ENCODE measurements around the gene FAM240A.
"Not testable (repeated sequence)": the region's sequence is repeated elsewhere in the genome, so short reads cannot be mapped to it uniquely, and the experiment has no call there.

The FAM240A gene

GRCh38 chr3:46576386-46576785 lies 35.9 kb upstream of the FAM240A start:
- Histone ChIP-seq H3K27ac (ENCODE audit: low read length) (no peak overlapping the region), H3K4me3 (ENCODE audit: low read length in 2 of 2) (no peak overlapping the region), H3K9ac (ENCODE audit: low read length in 2 of 2) (no peak overlapping the region), H3K4me1 (ENCODE audit: control insufficient read depth, insufficient read depth, low read length) (no peaks in the 10 kb centered on the region), H3K27me3 (ENCODE audit: control insufficient read depth in 1 of 2, insufficient read depth in 2 of 2, low read length in 2 of 2) (peaks cover 18 to 20% of the 10 kb centered on the region in 2 donors), H3K36me3 (ENCODE audit: control insufficient read depth in 2 of 2, insufficient read depth in 2 of 2, low read length in 2 of 2) (no peaks in the 10 kb centered on the region), H3K9me3 (ENCODE audit: control insufficient read depth in 2 of 2, low read length in 2 of 2) (no peaks in the 10 kb centered on the region)

DNA sequence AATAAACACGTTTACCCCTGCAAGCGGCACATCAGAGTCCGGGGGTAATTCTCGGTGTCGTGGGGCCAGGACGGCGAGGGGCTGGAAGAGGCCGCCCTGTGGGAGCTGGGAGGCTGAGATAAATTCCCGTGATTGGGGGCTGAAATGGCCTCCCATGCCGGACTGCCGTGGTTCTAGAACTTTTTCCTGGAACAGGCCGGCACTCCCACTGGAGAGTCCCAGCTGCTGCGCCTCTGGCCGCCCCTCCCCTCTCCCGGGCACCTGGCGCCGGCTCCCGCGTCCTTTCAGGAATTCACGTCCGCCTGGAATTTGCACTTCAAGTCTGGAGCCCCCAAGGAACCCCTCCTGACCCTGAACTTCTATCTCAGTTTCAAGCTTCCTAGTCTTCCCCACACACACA lies 35.4 kb upstream of the FAM240A start:
- H3K36me3 ChIP-seq (ENCODE audit: control insufficient read depth in 2 of 2, insufficient read depth in 2 of 2, low read length in 2 of 2) = no peaks in the 10 kb centered on the region
- peaks cover 18 to 20% of the 10 kb centered on the region in 2 donors for H3K27me3 ChIP-seq (ENCODE audit: control insufficient read depth in 1 of 2, insufficient read depth in 2 of 2, low read length in 2 of 2)
- H3K9ac ChIP-seq (ENCODE audit: low read length in 2 of 2) = no peak overlapping the region
- no peaks in the 10 kb centered on the region for H3K4me1 ChIP-seq (ENCODE audit: control insufficient read depth, insufficient read depth, low read length)
- no peaks in the 10 kb centered on the region for H3K9me3 ChIP-seq (ENCODE audit: control insufficient read depth in 2 of 2, low read length in 2 of 2)
- no peak overlapping the region for H3K27ac ChIP-seq (ENCODE audit: low read length)
- no peak overlapping the region for H3K4me3 ChIP-seq (ENCODE audit: low read length in 2 of 2)

DNA sequence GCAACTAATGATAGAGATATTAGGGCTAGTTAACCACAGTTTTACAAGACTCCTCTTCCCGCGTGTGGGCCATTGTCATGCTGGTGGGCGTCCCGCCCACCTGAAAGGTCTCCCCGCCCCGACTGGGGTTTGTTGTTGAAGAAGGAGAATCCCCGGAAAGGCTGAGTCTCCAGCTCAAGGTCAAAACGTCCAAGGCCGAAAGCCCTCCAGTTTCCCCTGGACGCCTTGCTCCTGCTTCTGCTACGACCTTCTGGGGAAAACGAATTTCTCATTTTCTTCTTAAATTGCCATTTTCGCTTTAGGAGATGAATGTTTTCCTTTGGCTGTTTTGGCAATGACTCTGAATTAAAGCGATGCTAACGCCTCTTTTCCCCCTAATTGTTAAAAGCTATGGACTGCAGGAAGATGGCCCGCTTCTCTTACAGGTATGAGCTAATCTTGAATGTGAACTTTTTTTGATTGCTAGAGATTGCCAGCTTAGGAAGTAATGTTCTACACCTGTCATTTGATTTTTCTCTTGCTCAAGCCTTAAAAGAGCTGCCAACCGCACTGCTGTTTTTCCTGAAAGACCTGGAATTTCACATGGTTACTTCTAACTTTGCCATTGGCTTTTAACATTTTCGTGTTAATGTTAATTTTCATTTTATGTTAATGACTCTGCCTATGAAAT lies 34.6 kb upstream of the FAM240A start:
- not testable (repeated sequence) for H3K36me3 ChIP-seq (ENCODE audit: control insufficient read depth in 2 of 2, insufficient read depth in 2 of 2, low read length in 2 of 2); H3K4me3 ChIP-seq (ENCODE audit: low read length in 2 of 2); H3K27ac ChIP-seq (ENCODE audit: low read length); H3K9ac ChIP-seq (ENCODE audit: low read length in 2 of 2); H3K4me1 ChIP-seq (ENCODE audit: control insufficient read depth, insufficient read depth, low read length); H3K9me3 ChIP-seq (ENCODE audit: control insufficient read depth in 2 of 2, low read length in 2 of 2)
- peaks cover 18 to 20% of the 10 kb centered on the region in 2 donors for H3K27me3 ChIP-seq (ENCODE audit: control insufficient read depth in 1 of 2, insufficient read depth in 2 of 2, low read length in 2 of 2)

DNA sequence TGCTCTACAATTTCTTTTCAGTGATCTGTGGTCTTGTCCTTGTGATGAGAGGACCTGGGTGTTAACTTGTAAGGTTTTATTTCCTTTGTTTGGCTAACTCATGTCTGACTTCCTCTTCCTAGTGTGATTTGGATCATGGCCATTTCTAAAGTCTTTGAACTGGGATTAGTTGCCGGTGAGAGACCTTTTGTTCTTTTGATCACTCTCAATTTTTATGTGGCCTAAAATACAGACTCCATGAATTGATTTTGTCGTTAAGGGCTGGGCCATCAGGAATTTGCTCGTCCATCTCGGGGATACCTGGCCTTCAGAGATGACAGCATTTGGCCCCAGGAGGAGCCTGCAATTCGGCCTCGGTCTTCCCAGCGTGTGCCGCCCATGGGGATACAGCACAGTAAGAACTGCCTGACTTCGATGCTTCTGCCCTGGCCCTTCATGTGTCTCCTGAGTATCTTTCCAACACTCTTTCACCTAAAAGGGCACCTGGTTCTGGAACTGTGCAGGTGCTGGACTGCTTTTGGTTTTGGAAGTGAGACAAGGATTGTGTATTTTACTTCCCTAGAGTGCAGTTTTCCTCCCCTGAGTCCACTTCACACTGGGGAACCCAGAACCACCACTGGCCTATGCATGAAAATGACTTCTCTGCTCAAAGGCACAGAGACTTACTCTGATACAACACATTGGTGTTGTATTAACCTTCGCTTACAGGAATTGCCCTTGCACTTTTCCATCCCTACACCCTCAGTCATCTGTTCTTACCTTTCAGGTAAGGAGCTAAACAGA lies 33.2 kb upstream of the FAM240A start:
- H3K4me1 ChIP-seq (ENCODE audit: control insufficient read depth, insufficient read depth, low read length) = no peaks in the 10 kb centered on the region
- H3K36me3 ChIP-seq (ENCODE audit: control insufficient read depth in 2 of 2, insufficient read depth in 2 of 2, low read length in 2 of 2) = no peaks in the 10 kb centered on the region
- no peaks in the 10 kb centered on the region for H3K9me3 ChIP-seq (ENCODE audit: control insufficient read depth in 2 of 2, low read length in 2 of 2)
- H3K9ac ChIP-seq (ENCODE audit: low read length in 2 of 2) = no peak overlapping the region
- H3K27me3 ChIP-seq (ENCODE audit: control insufficient read depth in 1 of 2, insufficient read depth in 2 of 2, low read length in 2 of 2) = peaks cover 15 to 20% of the 10 kb centered on the region in 2 donors
- no peak overlapping the region for H3K27ac ChIP-seq (ENCODE audit: low read length)
- no peak overlapping the region for H3K4me3 ChIP-seq (ENCODE audit: low read length in 2 of 2)

GRCh38 chr3:46579756-46580286 lies 32.5 kb upstream of the FAM240A start:
- H3K27me3 ChIP-seq (ENCODE audit: control insufficient read depth in 1 of 2, insufficient read depth in 2 of 2, low read length in 2 of 2) = peaks cover 15 to 19% of the 10 kb centered on the region in 2 donors

GRCh38 chr3:46580675-46581074 lies 31.6 kb upstream of the FAM240A start:
- Histone ChIP-seq H3K27me3 (ENCODE audit: control insufficient read depth in 1 of 2, insufficient read depth in 2 of 2, low read length in 2 of 2) (peaks cover 11 to 12% of the 10 kb centered on the region in 2 donors), H3K4me1 (ENCODE audit: control insufficient read depth, insufficient read depth, low read length) (no peaks in the 10 kb centered on the region), H3K9ac (ENCODE audit: low read length in 2 of 2) (no peak overlapping the region)

More at GRCh38 chr3:46579756-46580286, 32.5 kb upstream of the FAM240A start:
- Histone ChIP-seq H3K9me3 (ENCODE audit: control insufficient read depth in 2 of 2, low read length in 2 of 2) (no peaks in the 10 kb centered on the region), H3K9ac (ENCODE audit: low read length in 2 of 2) (no peak overlapping the region), H3K36me3 (ENCODE audit: control insufficient read depth in 2 of 2, insufficient read depth in 2 of 2, low read length in 2 of 2) (no peaks in the 10 kb centered on the region), H3K4me1 (ENCODE audit: control insufficient read depth, insufficient read depth, low read length) (no peaks in the 10 kb centered on the region), H3K4me3 (ENCODE audit: low read length in 2 of 2) (no peak overlapping the region), H3K27ac (ENCODE audit: low read length) (no peak overlapping the region)

GRCh38 chr3:46584598-46585467 lies 27.5 kb upstream of the FAM240A start:
- no peak overlapping the region for H3K4me3 ChIP-seq (ENCODE audit: low read length in 2 of 2)
- H3K27ac ChIP-seq (ENCODE audit: low read length) = no peak overlapping the region
- H3K9me3 ChIP-seq (ENCODE audit: control insufficient read depth in 2 of 2, low read length in 2 of 2) = no peaks in the 10 kb centered on the region
- H3K4me1 ChIP-seq (ENCODE audit: control insufficient read depth, insufficient read depth, low read length) = no peaks in the 10 kb centered on the region
- peaks cover 0 to 3% of the 10 kb centered on the region in 2 donors for H3K27me3 ChIP-seq (ENCODE audit: control insufficient read depth in 1 of 2, insufficient read depth in 2 of 2, low read length in 2 of 2)
- H3K9ac ChIP-seq (ENCODE audit: low read length in 2 of 2) = no peak overlapping the region
- H3K36me3 ChIP-seq (ENCODE audit: control insufficient read depth in 2 of 2, insufficient read depth in 2 of 2, low read length in 2 of 2) = no peaks in the 10 kb centered on the region

More at GRCh38 chr3:46580675-46581074, 31.6 kb upstream of the FAM240A start:
- Histone ChIP-seq H3K27ac (ENCODE audit: low read length) (no peak overlapping the region), H3K4me3 (ENCODE audit: low read length in 2 of 2) (no peak overlapping the region), H3K9me3 (ENCODE audit: control insufficient read depth in 2 of 2, low read length in 2 of 2) (no peaks in the 10 kb centered on the region), H3K36me3 (ENCODE audit: control insufficient read depth in 2 of 2, insufficient read depth in 2 of 2, low read length in 2 of 2) (no peaks in the 10 kb centered on the region)

- Histone ChIP-seq H3K27me3 (ENCODE audit: control insufficient read depth in 1 of 2, insufficient read depth in 2 of 2, low read length in 2 of 2) (no peaks in the 10 kb centered on the region), H3K27ac (ENCODE audit: low read length) (no peak overlapping the region), H3K4me1 (ENCODE audit: control insufficient read depth, insufficient read depth, low read length) (no peaks in the 10 kb centered on the region), H3K36me3 (ENCODE audit: control insufficient read depth in 2 of 2, insufficient read depth in 2 of 2, low read length in 2 of 2) (no peaks in the 10 kb centered on the region), H3K9me3 (ENCODE audit: control insufficient read depth in 2 of 2, low read length in 2 of 2) (no peaks in the 10 kb centered on the region), H3K4me3 (ENCODE audit: low read length in 2 of 2) (no peak overlapping the region), H3K9ac (ENCODE audit: low read length in 2 of 2) (no peak overlapping the region)
These were observed 26.3 kb upstream of the FAM240A start for GRCh38 chr3:46585799-46586693.

DNA sequence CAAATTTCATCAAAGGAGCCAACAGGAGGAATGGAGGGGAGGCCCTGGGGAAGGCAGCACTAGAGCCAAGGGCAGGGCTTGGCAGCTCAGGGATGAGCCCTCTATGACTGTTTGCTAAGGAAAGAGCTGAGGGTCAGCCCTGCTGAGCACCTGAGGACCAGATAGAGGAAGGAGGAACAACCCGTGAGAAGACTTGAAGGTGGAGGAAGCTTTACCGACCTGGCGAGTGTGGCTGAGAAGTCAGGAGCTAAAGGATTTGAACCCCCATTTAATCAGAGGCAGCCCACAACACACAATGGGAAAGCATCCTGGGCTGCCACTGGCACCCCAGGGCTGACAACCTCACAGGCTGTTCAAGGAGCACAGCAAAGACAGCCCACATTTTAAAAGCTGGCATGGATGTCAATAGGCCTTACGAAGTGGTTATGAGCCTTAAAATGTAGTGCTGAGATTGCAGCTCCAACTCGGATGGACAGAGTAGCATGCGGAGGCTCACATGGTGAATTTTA lies 25.5 kb upstream of the FAM240A start:
- H3K4me1 ChIP-seq (ENCODE audit: control insufficient read depth, insufficient read depth, low read length) = no peaks in the 10 kb centered on the region
- H3K4me3 ChIP-seq (ENCODE audit: low read length in 2 of 2) = no peak overlapping the region
- no peaks in the 10 kb centered on the region for H3K27me3 ChIP-seq (ENCODE audit: control insufficient read depth in 1 of 2, insufficient read depth in 2 of 2, low read length in 2 of 2)
- no peak overlapping the region for H3K9ac ChIP-seq (ENCODE audit: low read length in 2 of 2)
- H3K36me3 ChIP-seq (ENCODE audit: control insufficient read depth in 2 of 2, insufficient read depth in 2 of 2, low read length in 2 of 2) = no peaks in the 10 kb centered on the region
- no peak overlapping the region for H3K27ac ChIP-seq (ENCODE audit: low read length)
- H3K9me3 ChIP-seq (ENCODE audit: control insufficient read depth in 2 of 2, low read length in 2 of 2) = no peaks in the 10 kb centered on the region

Data from stomach smooth muscle (tissue), 2 donors.